K562 (cell line): ENCODE measurements around the gene DLK2. TPM values are rescaled to one million over a fixed set of nuclear protein-coding genes. Genes with fewer than 3 reads are reported as not detected.
A peak's percentile ranks its signal among the peaks of the same experiment; 100 is the strongest.

Experiments
- ATAC-seq: fragments of 200-7000 bp; cut with Tn5 transposase; 3 replicates; pipeline ENCODE4 v1.9.1; 2020; ENCODE audit warnings: moderate library complexity
- BruUV-seq: library from RNA; stranded (reverse); fragments of 400-500 nt; replicated peaks from 2 replicates; lab custom pipeline; 2021; lab: Mats Ljungman, UMichigan
- CTCF ChIA-PET: fragments of 300-600 bp; formaldehyde crosslinking; extraction: SDS; loops from one replicate; lab custom pipeline; 2021; ENCODE audit warnings: low intra/inter-chr PET ratio; lab: Yijun Ruan, JAX
- POLR2A ChIA-PET: fragments of 300-600, 350-650 bp; sonication (Branson Sonifier 250); formaldehyde crosslinking; extraction: SDS; loops from one replicate; lab custom pipeline; 2021; ENCODE audit warnings: antibody characterized with exemption, inconsistent platforms; lab: Yijun Ruan, JAX
- DNase-seq, 4 experiments: peaks; one replicate each; pipeline versions ENCODE4 v3.0.0 to v3.0.0-alpha.2; 2011 to 2018; ENCODE audit warnings: low spot score in 3 of 4, mixed read lengths in 3 of 4; ENCODE audit errors: extremely low read depth in 1 of 4
- FAIRE-seq: peaks from 2 replicates; lab custom pipeline; 2011; peaks lifted over from hg19 to GRCh38; lab: Jason Lieb, UNC
- H2AFZ ChIP-seq: 2 replicates; pipeline ENCODE4 v1.6.0; 2011; ENCODE audit warnings: low read depth, low read length, control low read depth, inconsistent platforms
- H3K27ac ChIP-seq: fragments of 200-600 bp; 3 replicates; pipeline ENCODE4 v1.8.0; 2011; ENCODE audit warnings: low read depth, mild to moderate bottlenecking, control low read depth, inconsistent platforms, low read length, moderate library complexity, mixed read lengths; ENCODE audit errors: extremely low read depth
- H3K27me3 ChIP-seq, 2 experiments: fragments of 300-600 bp in 1 of 2; 2 replicates in 1 of 2; 3 replicates in 1 of 2; pipeline versions ENCODE4 v1.6.0 to v1.8.0; 2011; ENCODE audit warnings: inconsistent platforms in 2 of 2, low read length in 2 of 2, mild to moderate bottlenecking in 1 of 2, mixed read lengths in 1 of 2, moderate library complexity in 1 of 2; ENCODE audit not compliant: control insufficient read depth in 2 of 2, insufficient read depth in 2 of 2
- H3K36me3 ChIP-seq: fragments of 300-600 bp; 3 replicates; pipeline ENCODE4 v1.8.0; 2011; ENCODE audit warnings: mild to moderate bottlenecking, low read length, inconsistent platforms; ENCODE audit not compliant: control insufficient read depth, insufficient read depth
- H3K4me1 ChIP-seq, 2 experiments: fragments of 200-600 bp in 1 of 2; replicated peaks in 1 of 2; 2 replicates in 1 of 2; 3 replicates in 1 of 2; pipeline versions ENCODE4 v1.5.1 to v1.8.0; 2011; ENCODE audit warnings: inconsistent platforms in 2 of 2, low read length in 2 of 2, mild to moderate bottlenecking in 1 of 2, mixed read lengths in 1 of 2, moderate library complexity in 1 of 2; ENCODE audit not compliant: control insufficient read depth in 2 of 2, insufficient read depth in 2 of 2
- H3K4me2 ChIP-seq: 2 replicates; pipeline ENCODE4 v1.6.1; 2011; ENCODE audit warnings: low read length, control low read depth, inconsistent platforms, mixed read lengths; ENCODE audit not compliant: insufficient read depth
- H3K4me3 ChIP-seq: fragments of 200-600 bp; sonication (generic), shearing (Covaris generic); 2 replicates; pipeline ENCODE4 v1.5.1; 2016; ENCODE audit warnings: control low read depth, inconsistent platforms
- H3K79me2 ChIP-seq: fragments of 200-600 bp; 3 replicates; pipeline ENCODE4 v1.8.0; 2011; ENCODE audit warnings: low read length, inconsistent platforms; ENCODE audit not compliant: control insufficient read depth, insufficient read depth
- H3K9ac ChIP-seq, 2 experiments: 2 replicates each; pipeline versions ENCODE4 v1.6.0 to v1.6.1; 2011; ENCODE audit warnings: low read depth in 2 of 2, low read length in 2 of 2, control low read depth in 1 of 2, inconsistent platforms in 1 of 2, mild to moderate bottlenecking in 1 of 2, mixed read lengths in 1 of 2; ENCODE audit not compliant: insufficient read depth in 1 of 2
- H3K9me1 ChIP-seq: one replicate; pipeline ENCODE4 v1.6.0; 2011; ENCODE audit warnings: inconsistent platforms, mild to moderate bottlenecking, low read length, moderate library complexity; ENCODE audit not compliant: control insufficient read depth, insufficient read depth
- H3K9me3 ChIP-seq: replicated peaks from 2 replicates; pipeline ENCODE4 v1.5.1; 2011; ENCODE audit warnings: low read depth, low read length, inconsistent platforms; ENCODE audit not compliant: control insufficient read depth, insufficient read depth
- H4K20me1 ChIP-seq: replicated peaks from 2 replicates; pipeline ENCODE4 v1.6.1; 2011; ENCODE audit warnings: low read length, inconsistent platforms, mixed read lengths; ENCODE audit not compliant: control insufficient read depth, insufficient read depth
- ARHGAP35 ChIP-seq: fragments of 450-650 bp; IDR thresholded peaks from 2 replicates; pipeline ENCODE4 v1.6.1; 2018; ENCODE audit not compliant: partially characterized antibody
- COPS2 ChIP-seq: fragments of 450-650 bp; conservative IDR thresholded peaks from 2 replicates; pipeline ENCODE4 v1.6.1; 2016; ENCODE audit warnings: mild to moderate bottlenecking, moderate library complexity
- CREM ChIP-seq: IDR thresholded peaks from 2 replicates; pipeline ENCODE4 v1.6.1; 2014; ENCODE audit warnings: antibody characterized with exemption, low read depth
- CXXC5 ChIP-seq: fragments of 250-450 bp; sonication (Bioruptor Pico); IDR thresholded peaks from 2 replicates; pipeline ENCODE4 v1.8.0; 2022; ENCODE audit warnings: inconsistent platforms, mild to moderate bottlenecking, moderate library complexity
- FOXJ3 ChIP-seq: sonication (generic); formaldehyde crosslinking; IDR thresholded peaks from 2 replicates; pipeline ENCODE4 v1.4.0; 2020; ENCODE audit warnings: mild to moderate bottlenecking, missing genetic modification reagents
- GABPB2 ChIP-seq: fragments of 250-450 bp; sonication (Bioruptor Pico); conservative IDR thresholded peaks from 2 replicates; pipeline ENCODE4 v1.5.1; 2021; ENCODE audit warnings: mild to moderate bottlenecking
- HES1 ChIP-seq: fragments of 450-650 bp; IDR thresholded peaks from 2 replicates; pipeline ENCODE4 v1.6.1; 2016; ENCODE audit warnings: low read depth, mild to moderate bottlenecking, moderate library complexity
- ID3 ChIP-seq, 2 experiments: fragments of 250-450 bp in 1 of 2; fragments of 450-650 bp in 1 of 2; sonication (Bioruptor Pico) in 1 of 2; IDR thresholded peaks; 2 replicates each; pipeline versions ENCODE4 v1.6.1 to v1.8.0; 2016 to 2021; ENCODE audit warnings: mild to moderate bottlenecking in 2 of 2, moderate library complexity in 2 of 2, missing compliant biosample characterization in 1 of 2, missing genetic modification characterization in 1 of 2
- L3MBTL2 ChIP-seq: fragments of 450-650 bp; IDR thresholded peaks from 2 replicates; pipeline ENCODE4 v1.6.1; 2016; ENCODE audit warnings: mild to moderate bottlenecking, moderate library complexity
- MCM2 ChIP-seq: fragments of 450-650 bp; IDR thresholded peaks from 2 replicates; pipeline ENCODE4 v1.6.1; 2017; ENCODE audit warnings: low read depth, mild to moderate bottlenecking
- MEIS2 ChIP-seq: fragments of 450-650 bp; IDR thresholded peaks from 2 replicates; pipeline ENCODE4 v1.6.1; 2014; ENCODE audit warnings: mild to moderate bottlenecking; ENCODE audit not compliant: partially characterized antibody
- NCOA6 ChIP-seq: fragments of 450-650 bp; IDR thresholded peaks from 2 replicates; pipeline ENCODE4 v1.6.1; 2017; ENCODE audit warnings: mild to moderate bottlenecking
- RBM22 ChIP-seq: fragments of 200-400 bp; formaldehyde crosslinking; IDR thresholded peaks from 2 replicates; pipeline ENCODE4 v1.6.1; 2018; ENCODE audit warnings: low read length, low read depth; ENCODE audit not compliant: poor library complexity, severe bottlenecking
- RCOR1 ChIP-seq, 2 experiments: IDR thresholded peaks; 2 replicates each; pipeline ENCODE4 v1.6.1; 2012; ENCODE audit warnings: low read depth in 2 of 2, low read length in 2 of 2, borderline replicate concordance in 1 of 2, improper control_type of control experiment in 1 of 2
- SIN3A ChIP-seq, 2 experiments: fragments of 150-350 bp in 1 of 2; IDR thresholded peaks; 2 replicates each; pipeline ENCODE4 v1.6.1; 2011 to 2016; ENCODE audit warnings: borderline replicate concordance in 2 of 2, low read depth in 2 of 2, low read length in 2 of 2, mild to moderate bottlenecking in 2 of 2, moderate library complexity in 2 of 2; ENCODE audit not compliant: control insufficient read depth in 1 of 2
- SOX6 ChIP-seq: fragments of 450-650 bp; IDR thresholded peaks from 2 replicates; pipeline ENCODE4 v1.6.1; 2014; ENCODE audit warnings: mild to moderate bottlenecking
- TGIF2 ChIP-seq: sonication (generic); formaldehyde crosslinking; IDR thresholded peaks from 2 replicates; pipeline ENCODE4 v1.8.1; 2022; ENCODE audit warnings: mild to moderate bottlenecking, missing genetic modification reagents, moderate library complexity
- THRA ChIP-seq: fragments of 450-650 bp; IDR thresholded peaks from 2 replicates; pipeline ENCODE4 v1.6.1; 2017; ENCODE audit warnings: mild to moderate bottlenecking, moderate library complexity
- TRIM28 ChIP-seq: fragments of 450-650 bp; IDR thresholded peaks from 2 replicates; pipeline ENCODE4 v1.6.1; 2017
- ZNF347 ChIP-seq: fragments of 450-650 bp; formaldehyde crosslinking; IDR thresholded peaks from 2 replicates; pipeline ENCODE4 v1.4.0; 2020; ENCODE audit warnings: low read depth, mild to moderate bottlenecking, moderate library complexity
- WGBS: fragments of 100-300 bp; shearing (Covaris generic); methylation state at CpG from one replicate; pipeline ENCODE4 v1.1.6; 2016; ENCODE audit warnings: low coverage, mixed read lengths; ENCODE audit not compliant: insufficient coverage; ENCODE audit errors: missing lambda C conversion rate; 5-methylcytosine and 5-hydroxymethylcytosine counted together
- in situ Hi-C: fragments of 300-500 bp; cut with MboI; formaldehyde crosslinking; loops from 4 replicates; pipeline ENCODE4 v1.15.0; 2018; ENCODE audit warnings: inconsistent platforms, mixed read lengths
- intact Hi-C: fragments of 100-400 bp; cut with micrococcal nuclease; formaldehyde crosslinking; loops from 2 replicates; pipeline ENCODE4 v1.14.2; 2022
- polyA plus RNA-seq, 8 experiments: library from polyadenylated mRNA; depleted of rRNA in 4 of 8; stranded (reverse) in 5 of 8; unstranded in 3 of 8; fragments of >200 nt; fragmentation: Nextera tagmentation in 2 of 8; fragmentation: Illumina TruSeq in 1 of 8; extraction: Ambion mirVana in 2 of 8; extraction: Trizol in 1 of 8; gene quantifications; 2 replicates each; pipeline versions ENCODE4 v1.2.1 to v1.2.3, GENCODE V29; 2011 to 2014; ENCODE audit warnings: inconsistent platforms in 1 of 8, missing spikeins in 1 of 8
- total RNA-seq, 7 experiments: library from RNA; depleted of rRNA in 6 of 7; stranded (reverse); fragments of >200 nt in 6 of 7; fragmentation: Illumina TruSeq in 2 of 7; extraction: Trizol in 2 of 7; gene quantifications; 2 replicates each; pipeline versions ENCODE4 v1.2.1 to v1.2.3, GENCODE V29; 2011 to 2021; ENCODE audit warnings: low replicate concordance in 1 of 7

The DLK2 gene
- total and polyA plus RNA-seq, 9 of the 15 experiments (the other 6 are each of a cell fraction or from before 2014, with no cell fraction given): 0.11 to 0.53 (median 0.29) TPM; not detected in 3

GRCh38 chr6:43481591-43482236 is 26.4 kb upstream of the DLK2 start:
- ATAC-seq (peak; percentile 6; the same call in 2 of the 3 replicates), DNase-seq (no peak), FAIRE-seq (peak; percentile 35)
- Histone ChIP-seq H3K9ac (peak overlapping the region; percentile 10 to 40; a peak in 2 of 4 replicates), H3K4me1 (peaks cover 0 to 19% of the 10 kb centered on the region in 2 experiments; a peak in 4 of 5 replicates), H3K27ac (no peak overlapping the region), H2AFZ (0 out of 2 replicates have a peak overlapping the region, but pooled peaks have one; percentile 27), H3K36me3 (peaks cover 11% of the 10 kb centered on the region; the same call in 2 of the 3 replicates), H3K27me3 (no peaks in the 10 kb centered on the region), H3K79me2 (peaks cover 23% of the 10 kb centered on the region), H3K9me3 (no peaks in the 10 kb centered on the region), H3K9me1 (peaks cover 3% of the 10 kb centered on the region), H3K4me2 (peak overlapping the region; percentile 49; the same call in 1 of the 2 replicates), H3K4me3 (no peak overlapping the region), H4K20me1 (0 out of 2 replicates have a peak, but pooled peaks cover 6% of the 10 kb centered on the region)
- intact Hi-C loops: no loop called here
- no TSS peak for BruUV-seq
- in situ Hi-C loops: no loop called here
- 25% methylated on average over 11 of the region's 11 CpGs for WGBS
- ChIA-PET POLR2A (interaction anchor here (0.6 to 1.3 kb wide), 7 partner anchors 10 to 99 kb away, joined by 3 to 5 read pairs (median 4); no protein-coding TSS in a partner anchor), CTCF (interaction anchor here (0.7 kb wide), 1 partner anchor 10 kb away, joined by 3 read pairs; no protein-coding TSS in a partner anchor)
- TF ChIP-seq CXXC5 (CRISPR knock-in tag) (peak; percentile 68), THRA (no peak), TGIF2 (CRISPR knock-in tag) (no peak), TRIM28 (no peak), MEIS2 (peak; percentile 70), ID3 (CRISPR knock-in tag; IDR thresholded peaks at IDR 0.05) (no peak), ID3 (tag; IDR thresholded peaks at IDR 0.05) (no peak), L3MBTL2 (peak; percentile 27; the same call in 1 of the 2 replicates), FOXJ3 (no peak), RBM22 (no peak), RCOR1 (IDR thresholded peaks at IDR 0.05; ENCODE audit: borderline replicate concordance in 1 of 2, low read depth in 2 of 2, low read length in 2 of 2) (peak in 1 of 2 experiments; percentile 4; a peak in 1 of 4 replicates), NCOA6 (no peak), ZNF347 (CRISPR knock-in tag) (no peak), SOX6 (peak; percentile 37; the same call in 1 of the 2 replicates), MCM2 (no peak), COPS2 (no peak), ARHGAP35 (no peak), SIN3A (IDR thresholded peaks at IDR 0.05; ENCODE audit: borderline replicate concordance in 2 of 2, control insufficient read depth in 1 of 2, low read depth in 2 of 2, low read length in 2 of 2) (no peak), CREM (0 out of 2 replicates have a peak, but pooled peaks have one; percentile 31), GABPB2 (CRISPR knock-in tag) (no peak), HES1 (no peak)
